Activated CD8-positive, alpha-beta T cell treated with anti-CD3 and anti-CD28 coated beads for 36 hours (primary cell): Measurements from ENCODE around the gene EID3. TPM values are rescaled to one million over a fixed set of nuclear protein-coding genes. Genes with fewer than 3 reads are reported as not detected.

Experiments used
- ATAC-seq: fragments of 200-7000 bp; cut with Tn5 transposase; one replicate; pipeline ENCODE4 v1.10.0; 2021; ENCODE audit warnings: mild to moderate bottlenecking, moderate library complexity
- CTCF ChIA-PET: fragments of 350-600 bp; sonication (Branson Sonifier 250); formaldehyde crosslinking; loops from one replicate; lab custom pipeline; 2021; ENCODE audit warnings: antibody characterized with exemption; lab: Charles Lee
- POLR2A ChIA-PET: fragments of 350-600 bp; sonication (Branson Sonifier 250); formaldehyde crosslinking; loops from one replicate; lab custom pipeline; 2021; ENCODE audit warnings: antibody characterized with exemption; lab: Charles Lee
- DNase-seq: peaks from one replicate; pipeline ENCODE4 v3.0.0-alpha.2; 2020
- H3K27ac Mint-ChIP-seq: one replicate; pipeline ENCODE4 v1.8.0; 2021; ENCODE audit warnings: mild to moderate bottlenecking, mixed read lengths
- H3K27me3 Mint-ChIP-seq: one replicate; pipeline ENCODE4 v1.8.0; 2021; ENCODE audit warnings: mixed read lengths
- H3K36me3 Mint-ChIP-seq: one replicate; pipeline ENCODE4 v1.8.0; 2021; ENCODE audit warnings: low read depth, mixed read lengths
- H3K4me1 Mint-ChIP-seq: one replicate; pipeline ENCODE4 v1.8.0; 2021; ENCODE audit warnings: low read depth, mixed read lengths
- H3K4me3 Mint-ChIP-seq: one replicate; pipeline ENCODE4 v1.8.0; 2021; ENCODE audit warnings: mild to moderate bottlenecking, moderate library complexity, mixed read lengths
- H3K9me3 Mint-ChIP-seq: one replicate; pipeline ENCODE4 v1.8.0; 2021; ENCODE audit warnings: mixed read lengths
- CTCF ChIP-seq: fragments of 200-600 bp; IDR thresholded peaks from one replicate; pipeline ENCODE4 v1.8.0; 2022; ENCODE audit warnings: antibody characterized with exemption, mild to moderate bottlenecking
- intact Hi-C: fragments of 100-400 bp; cut with micrococcal nuclease; formaldehyde crosslinking; loops from one replicate; pipeline ENCODE4 v1.10.0; 2022
- total RNA-seq, 2 experiments: library from RNA; stranded (reverse); gene quantifications; one replicate each; pipeline ENCODE4 v1.2.3, GENCODE V29; 2021

Gene EID3
- total RNA-seq, 2 experiments from 2014 or later: 3.7 to 4.8 TPM

- CTCF ChIA-PET: interaction anchor here (0.8 to 1.3 kb wide), 6 partner anchors 10 to 112 kb away, joined by 3 to 5 read pairs (median 3); partner anchors contain the start of genes EID3 and TXNRD1
- POLR2A ChIA-PET: interaction anchor here (1.1 to 2.1 kb wide), 2 partner anchors 10 to 11 kb away, joined by 3 to 7 read pairs; partner anchors contain the start of gene EID3
- intact Hi-C loops: no loop called here
- Mint-ChIP-seq H3K36me3 (peaks cover 47% of the 10 kb centered on the region), H3K4me1 (peaks cover 8% of the 10 kb centered on the region), H3K27me3 (no peaks in the 10 kb centered on the region), H3K27ac (peak overlapping the region; percentile 16), H3K9me3 (no peaks in the 10 kb centered on the region), H3K4me3 (no peak overlapping the region)
- TF ChIP-seq CTCF: no peak
- no peak for ATAC-seq
- DNase-seq: no peak
Observed at GRCh38 chr12:104313568-104314241, 10.2 kb downstream of the EID3 start.

GRCh38 chr12:104314242-104314614, 10.7 kb downstream of the EID3 start:
- ATAC-seq (no peak), DNase-seq (no peak)
- TF ChIP-seq CTCF: no peak
- no peaks in the 10 kb centered on the region for H3K27me3 Mint-ChIP-seq
- H3K4me1 Mint-ChIP-seq: peaks cover 7% of the 10 kb centered on the region
- H3K4me3 Mint-ChIP-seq: no peak overlapping the region
- CTCF ChIA-PET: interaction anchor here (1.2 kb wide), 2 partner anchors 10 to 112 kb away, joined by 3 to 4 read pairs; partner anchors contain the start of gene EID3
- intact Hi-C loops: no loop called here
- POLR2A ChIA-PET: interaction anchor here (2.1 kb wide), 1 partner anchor 10 kb away, joined by 7 read pairs; the partner anchor contains the start of gene EID3
- H3K9me3 Mint-ChIP-seq: no peaks in the 10 kb centered on the region
- H3K36me3 Mint-ChIP-seq: peaks cover 48% of the 10 kb centered on the region
- no peak overlapping the region for H3K27ac Mint-ChIP-seq

GRCh38 chr12:104315326-104316224, 12.0 kb downstream of the EID3 start:
- H3K9me3 Mint-ChIP-seq: no peaks in the 10 kb centered on the region
- H3K36me3 Mint-ChIP-seq: peaks cover 47% of the 10 kb centered on the region
- TF ChIP-seq CTCF: no peak
- ATAC-seq (no peak), DNase-seq (no peak)
- H3K4me3 Mint-ChIP-seq: no peak overlapping the region
- ChIA-PET CTCF (interaction anchor here (2.4 kb wide), 1 partner anchor 12 kb away, joined by 5 read pairs; no protein-coding TSS in a partner anchor), POLR2A (interaction anchor here (2.1 kb wide), 1 partner anchor 12 kb away, joined by 7 read pairs; the partner anchor contains the start of gene EID3)
- peaks cover 2% of the 10 kb centered on the region for H3K4me1 Mint-ChIP-seq
- no peaks in the 10 kb centered on the region for H3K27me3 Mint-ChIP-seq
- intact Hi-C loops: no loop called here
- H3K27ac Mint-ChIP-seq: no peak overlapping the region

GRCh38 chr12:104316936-104317335, 13.4 kb downstream of the EID3 start:
- no peak for TF ChIP-seq CTCF
- ATAC-seq: no peak
- Mint-ChIP-seq H3K4me1 (peaks cover 2% of the 10 kb centered on the region), H3K36me3 (peaks cover 51% of the 10 kb centered on the region), H3K4me3 (no peak overlapping the region), H3K27ac (no peak overlapping the region), H3K9me3 (no peaks in the 10 kb centered on the region), H3K27me3 (no peaks in the 10 kb centered on the region)
- DNase-seq: no peak
- intact Hi-C loops: no loop called here
- ChIA-PET POLR2A (no interaction called here), CTCF (interaction anchor here (2.4 kb wide), 1 partner anchor 10 kb away, joined by 5 read pairs; no protein-coding TSS in a partner anchor)
